MCF 10A (cell line): ENCODE data around the gene MED10. TPM values are rescaled to one million over a fixed set of nuclear protein-coding genes. Genes with fewer than 3 reads are reported as not detected.

Source experiments
- Bru-seq: library from RNA; stranded (reverse); fragments of 400-500 nt; gene quantifications from one replicate; lab custom pipeline; 2021; lab: Mats Ljungman, UMichigan
- BruChase-seq, 2 experiments: library from RNA; stranded (reverse); fragments of 400-500 nt; gene quantifications; one replicate each; lab custom pipeline; 2021; lab: Mats Ljungman, UMichigan
- BruUV-seq: library from RNA; stranded (reverse); fragments of 400-500 nt; replicated peaks from 2 replicates; lab custom pipeline; 2021; lab: Mats Ljungman, UMichigan
- CTCF ChIA-PET: fragments of 300-600 bp; sonication (Branson Sonifier 250); formaldehyde crosslinking; extraction: SDS; loops from one replicate; lab custom pipeline; 2021; ENCODE audit warnings: antibody characterized with exemption, inconsistent platforms; lab: Yijun Ruan, JAX
- POLR2A ChIA-PET: fragments of 300-600, 350-650 bp; sonication (Branson Sonifier 250); formaldehyde crosslinking; extraction: SDS; loops from one replicate; lab custom pipeline; 2020; ENCODE audit warnings: antibody characterized with exemption, inconsistent platforms; lab: Yijun Ruan, JAX
- DNase-seq: peaks from one replicate; pipeline ENCODE4 v3.0.0-alpha.2; 2018; ENCODE audit not compliant: unreplicated experiment
- H3K27ac Mint-ChIP-seq: one replicate; pipeline ENCODE4 v1.8.0; 2022; ENCODE audit warnings: mild to moderate bottlenecking, low read depth, mixed read lengths; ENCODE audit not compliant: unreplicated experiment
- H3K27me3 Mint-ChIP-seq: one replicate; pipeline ENCODE4 v1.8.0; 2022; ENCODE audit warnings: mixed read lengths; ENCODE audit not compliant: insufficient read depth, unreplicated experiment
- H3K36me3 Mint-ChIP-seq: one replicate; pipeline ENCODE4 v1.8.0; 2022; ENCODE audit warnings: mild to moderate bottlenecking, moderate library complexity, mixed read lengths; ENCODE audit not compliant: insufficient read depth, unreplicated experiment
- H3K4me1 Mint-ChIP-seq: one replicate; pipeline ENCODE4 v1.8.0; 2022; ENCODE audit warnings: mixed read lengths; ENCODE audit not compliant: insufficient read depth, unreplicated experiment
- H3K4me3 Mint-ChIP-seq: one replicate; pipeline ENCODE4 v1.8.0; 2022; ENCODE audit warnings: mild to moderate bottlenecking, moderate library complexity, mixed read lengths; ENCODE audit not compliant: unreplicated experiment
- H3K9me3 Mint-ChIP-seq: one replicate; pipeline ENCODE4 v1.8.0; 2022; ENCODE audit warnings: mixed read lengths; ENCODE audit not compliant: unreplicated experiment
- intact Hi-C: fragments of 100-400 bp; cut with micrococcal nuclease; formaldehyde crosslinking; loops from 2 replicates; pipeline ENCODE4 v1.14.1; 2022
- long read RNA-seq: library from polyadenylated mRNA; stranded (forward); transcript quantifications from one replicate; pipeline ENCODE4 v2.0.0, GENCODE V29; 2022
- total RNA-seq: library from RNA; stranded (reverse); gene quantifications from 2 replicates; pipeline ENCODE4 v1.2.3, GENCODE V29; 2022
- TF ChIP-seq, protein P1 (sequence below): fragments of 200-600 bp; IDR thresholded peaks from one replicate; pipeline ENCODE4 v1.8.0; 2022; ENCODE audit warnings: antibody characterized with exemption, mild to moderate bottlenecking; ENCODE audit not compliant: unreplicated experiment

Gene MED10, protein sequence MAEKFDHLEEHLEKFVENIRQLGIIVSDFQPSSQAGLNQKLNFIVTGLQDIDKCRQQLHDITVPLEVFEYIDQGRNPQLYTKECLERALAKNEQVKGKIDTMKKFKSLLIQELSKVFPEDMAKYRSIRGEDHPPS
- total RNA-seq (84.9 and 85.1 TPM in 2 replicates), Bru-seq, nascent RNA (percentile 96 among the genes with signal in this experiment), BruChase-seq, experiment 1, labeled RNA remaining after a 6-hour chase (percentile 94 among the genes with signal in this experiment), BruChase-seq, experiment 2, labeled RNA remaining after a 2-hour chase (percentile 92 among the genes with signal in this experiment)
- long read RNA-seq, transcript MED10-201 (4 exons, 1,141 nt): major isoform, 191 of 202 reads
- long read RNA-seq, partial matches to known transcripts: 3 of 202 reads
- long read RNA-seq, other reads (novel, unspliced or antisense): 7 of 202 reads

DNA sequence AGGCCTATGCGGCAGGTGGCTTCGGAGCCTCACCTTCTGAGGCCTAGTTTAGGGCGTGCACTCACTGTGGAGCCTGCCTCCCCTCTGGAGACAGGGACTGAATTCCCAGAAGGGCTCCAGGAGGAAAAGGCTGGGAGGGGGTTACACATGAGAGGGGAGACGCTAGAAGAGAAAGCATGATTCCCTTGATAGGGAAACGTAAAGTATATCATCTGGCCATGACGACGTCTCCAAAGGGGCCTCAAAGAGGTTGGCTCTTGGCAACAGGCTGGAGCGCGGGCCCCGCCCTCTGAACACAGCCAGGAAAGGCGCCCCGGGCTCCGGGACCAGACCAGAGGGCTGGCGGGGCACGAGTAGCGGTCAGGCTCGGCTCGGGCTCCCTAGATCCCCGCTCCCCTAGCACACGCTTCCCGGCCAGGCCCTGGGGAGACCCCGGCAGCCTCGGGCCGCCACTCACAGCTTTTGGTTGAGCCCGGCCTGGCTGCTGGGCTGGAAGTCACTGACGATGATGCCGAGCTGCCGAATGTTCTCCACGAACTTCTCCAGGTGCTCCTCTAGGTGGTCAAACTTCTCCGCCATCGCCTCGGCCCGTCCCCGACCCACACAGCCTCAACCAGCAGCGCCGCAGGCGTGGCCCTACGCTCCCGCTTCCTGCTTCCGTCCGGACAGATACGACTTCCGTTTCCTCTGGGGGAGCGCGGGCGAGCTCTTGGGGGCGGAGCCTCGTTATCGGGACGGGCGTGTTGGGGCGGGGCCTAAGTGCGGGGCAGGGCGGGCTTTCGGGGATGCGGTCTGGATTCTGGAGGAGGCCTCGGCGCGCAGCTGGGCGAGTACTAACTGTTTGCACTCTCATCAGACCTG, at the start of gene MED10:
Gene MED10 (minus strand): TSS at position 643 of the 861 bp plus-strand sequence. CDS start 64 bp downstream, at position 579.
- Mint-ChIP-seq H3K9me3 (no peaks in the 10 kb centered on the region), H3K4me1 (peaks cover 14% of the 10 kb centered on the region), H3K4me3 (peak within 1 kb of the TSS; percentile 99), H3K27me3 (no peaks in the 10 kb centered on the region), H3K36me3 (peaks cover 43% of the 10 kb centered on the region), H3K27ac (peak within 1 kb of the TSS; percentile 98)
- peak; percentile 92 for DNase-seq
- BruUV-seq: TSS peak; percentile 35
- TF ChIP-seq, protein P1, sequence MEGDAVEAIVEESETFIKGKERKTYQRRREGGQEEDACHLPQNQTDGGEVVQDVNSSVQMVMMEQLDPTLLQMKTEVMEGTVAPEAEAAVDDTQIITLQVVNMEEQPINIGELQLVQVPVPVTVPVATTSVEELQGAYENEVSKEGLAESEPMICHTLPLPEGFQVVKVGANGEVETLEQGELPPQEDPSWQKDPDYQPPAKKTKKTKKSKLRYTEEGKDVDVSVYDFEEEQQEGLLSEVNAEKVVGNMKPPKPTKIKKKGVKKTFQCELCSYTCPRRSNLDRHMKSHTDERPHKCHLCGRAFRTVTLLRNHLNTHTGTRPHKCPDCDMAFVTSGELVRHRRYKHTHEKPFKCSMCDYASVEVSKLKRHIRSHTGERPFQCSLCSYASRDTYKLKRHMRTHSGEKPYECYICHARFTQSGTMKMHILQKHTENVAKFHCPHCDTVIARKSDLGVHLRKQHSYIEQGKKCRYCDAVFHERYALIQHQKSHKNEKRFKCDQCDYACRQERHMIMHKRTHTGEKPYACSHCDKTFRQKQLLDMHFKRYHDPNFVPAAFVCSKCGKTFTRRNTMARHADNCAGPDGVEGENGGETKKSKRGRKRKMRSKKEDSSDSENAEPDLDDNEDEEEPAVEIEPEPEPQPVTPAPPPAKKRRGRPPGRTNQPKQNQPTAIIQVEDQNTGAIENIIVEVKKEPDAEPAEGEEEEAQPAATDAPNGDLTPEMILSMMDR: no peak
- ChIA-PET CTCF (interaction anchor here (0.6 to 0.7 kb wide), 3 partner anchors 106 to 1442 kb away, joined by 3 read pairs; no protein-coding TSS in a partner anchor), POLR2A (interaction anchor here (0.7 to 1.6 kb wide), 5 partner anchors 12 to 852 kb away, joined by 3 to 5 read pairs (median 4); partner anchors contain the start of genes NSUN2 and SRD5A1)
- intact Hi-C loops: loop anchor here (1.0 to 10.0 kb wide), 3 partner anchors 199 to 881 kb away; no protein-coding TSS in a partner anchor

DNA sequence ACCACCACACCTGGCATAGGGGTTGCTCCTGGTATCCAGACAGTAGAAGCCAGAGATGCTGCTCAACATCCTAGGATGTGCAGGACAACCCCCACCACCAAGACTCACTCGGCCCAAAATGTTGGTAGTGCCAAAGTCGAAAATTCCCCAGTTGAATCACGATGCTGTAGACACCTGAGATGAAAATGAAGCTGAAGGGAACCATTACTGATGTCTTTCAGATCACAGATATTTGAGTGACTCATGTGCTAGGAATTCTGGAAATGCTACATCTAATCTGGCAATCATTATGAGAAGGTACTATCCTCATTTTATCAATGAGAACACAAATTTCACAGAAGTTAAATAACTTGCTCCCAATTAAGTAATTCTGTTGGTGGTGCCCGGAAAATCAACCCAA, 49.3 kb upstream of the MED10 start:
- intact Hi-C loops: no loop called here
- no peak for DNase-seq
- TF ChIP-seq, protein P1: no peak

DNA sequence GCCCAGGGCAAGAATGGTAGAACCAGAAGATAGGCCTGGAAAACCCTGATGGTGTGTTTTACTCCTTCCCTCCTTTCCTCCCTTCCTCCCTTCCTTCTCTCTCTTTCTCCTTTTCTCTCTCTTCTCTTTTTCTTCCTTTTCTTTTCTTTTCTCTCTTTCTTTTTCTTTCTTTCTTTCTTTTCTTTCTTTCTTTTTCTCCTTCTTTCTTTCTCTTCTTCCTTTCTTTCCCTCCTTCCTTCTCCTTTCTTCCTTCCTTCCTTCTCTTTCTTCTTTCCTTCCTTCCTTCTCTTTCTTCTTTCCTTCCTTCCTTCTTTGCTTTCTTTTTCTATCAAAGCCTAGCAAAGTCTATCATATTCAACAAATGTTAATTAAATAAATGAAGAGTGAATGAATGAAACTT, 46.4 kb upstream of the MED10 start:
- Mint-ChIP-seq H3K36me3 (no peaks in the 10 kb centered on the region), H3K4me3 (no peak overlapping the region), H3K9me3 (peaks cover 6% of the 10 kb centered on the region), H3K4me1 (no peaks in the 10 kb centered on the region), H3K27ac (no peak overlapping the region), H3K27me3 (peaks cover 51% of the 10 kb centered on the region)
- CTCF ChIA-PET: interaction anchor here (0.6 to 1.2 kb wide), 2 partner anchors 10 to 1389 kb away, joined by 3 to 6 read pairs; no protein-coding TSS in a partner anchor
- POLR2A ChIA-PET: no interaction called here
- intact Hi-C loops: no loop called here
- no TSS peak for BruUV-seq
- no peak for DNase-seq
- TF ChIP-seq, protein P1: no peak

More for the DNA sequence above, 49.3 kb upstream of the MED10 start:
- no TSS peak for BruUV-seq
- Mint-ChIP-seq H3K9me3 (peaks cover 6% of the 10 kb centered on the region), H3K27ac (no peak overlapping the region), H3K36me3 (no peaks in the 10 kb centered on the region), H3K27me3 (peaks cover 52% of the 10 kb centered on the region), H3K4me3 (no peak overlapping the region), H3K4me1 (no peaks in the 10 kb centered on the region)
- ChIA-PET CTCF (interaction anchor here (0.7 to 1.7 kb wide), 2 partner anchors 41 to 931 kb away, joined by 3 to 5 read pairs; no protein-coding TSS in a partner anchor), POLR2A (no interaction called here)
